H9 (cell line): Measurements from ENCODE around the gene ATRN. TPM values are rescaled to one million over a fixed set of nuclear protein-coding genes. Genes with fewer than 3 reads are reported as not detected.

ENCODE experiments used
- DNase-seq: peaks from one replicate; pipeline ENCODE4 v3.0.0-alpha.2; 2017
- H2AFZ ChIP-seq: one replicate; pipeline ENCODE4 v1.6.1; 2013; ENCODE audit warnings: mild to moderate bottlenecking, low read length, control low read depth, moderate library complexity
- H2AK5ac ChIP-seq: 2 replicates; pipeline ENCODE4 v1.6.1; 2013; ENCODE audit warnings: low read length, control low read depth, mixed read lengths; ENCODE audit not compliant: insufficient read length
- H2BK120ac ChIP-seq: one replicate; pipeline ENCODE4 v1.6.1; 2013; ENCODE audit warnings: low read depth, mild to moderate bottlenecking, low read length, control low read depth, inconsistent platforms; ENCODE audit not compliant: poor library complexity, severe bottlenecking
- H2BK12ac ChIP-seq: 2 replicates; pipeline ENCODE4 v1.6.1; 2013; ENCODE audit warnings: low read length, control low read depth, mixed read lengths, low read depth; ENCODE audit not compliant: insufficient read length
- H2BK15ac ChIP-seq: 2 replicates; pipeline ENCODE4 v1.6.1; 2013; ENCODE audit warnings: low read depth, low read length, control low read depth
- H2BK20ac ChIP-seq: one replicate; pipeline ENCODE4 v1.6.1; 2013; ENCODE audit warnings: low read depth, mild to moderate bottlenecking, low read length, control low read depth, inconsistent platforms; ENCODE audit not compliant: poor library complexity, severe bottlenecking
- H2BK5ac ChIP-seq: 2 replicates; pipeline ENCODE4 v1.6.1; 2013; ENCODE audit warnings: low read length, control low read depth, mixed read lengths; ENCODE audit not compliant: insufficient read length
- H3K14ac ChIP-seq: 2 replicates; pipeline ENCODE4 v1.6.1; 2013; ENCODE audit warnings: low read length, control low read depth; ENCODE audit not compliant: insufficient read depth
- H3K18ac ChIP-seq: 2 replicates; pipeline ENCODE4 v1.6.1; 2013; ENCODE audit warnings: low read depth, mild to moderate bottlenecking, mixed read lengths, low read length, control low read depth; ENCODE audit not compliant: insufficient read length
- H3K23ac ChIP-seq: 2 replicates; pipeline ENCODE4 v1.6.1; 2013; ENCODE audit warnings: low read length, control low read depth, mixed read lengths, low read depth; ENCODE audit not compliant: insufficient read length
- H3K23me2 ChIP-seq: 2 replicates; pipeline ENCODE4 v1.6.1; 2013; ENCODE audit warnings: low read depth, mild to moderate bottlenecking, mixed read lengths, low read length, control low read depth; ENCODE audit not compliant: insufficient read length, poor library complexity, severe bottlenecking
- H3K27ac ChIP-seq: 2 replicates; pipeline ENCODE4 v1.5.1; 2013; ENCODE audit warnings: low read length, control low read depth, mixed read lengths, low read depth; ENCODE audit not compliant: insufficient read length
- H3K27me3 ChIP-seq: 2 replicates; pipeline ENCODE4 v1.6.1; 2013; ENCODE audit warnings: low read length, control low read depth, inconsistent platforms; ENCODE audit not compliant: insufficient read depth
- H3K4ac ChIP-seq: 2 replicates; pipeline ENCODE4 v1.6.1; 2013; ENCODE audit warnings: low read depth, mild to moderate bottlenecking, control low read depth, inconsistent platforms, low read length, moderate library complexity
- H3K4me1 ChIP-seq: 2 replicates; pipeline ENCODE4 v1.6.1; 2013; ENCODE audit warnings: low read length, control low read depth, inconsistent platforms; ENCODE audit not compliant: insufficient read depth
- H3K4me2 ChIP-seq: 2 replicates; pipeline ENCODE4 v1.6.1; 2013; ENCODE audit warnings: low read length, control low read depth, mixed read lengths; ENCODE audit not compliant: insufficient read length, insufficient read depth
- H3K56ac ChIP-seq: 2 replicates; pipeline ENCODE4 v1.6.1; 2013; ENCODE audit warnings: low read depth, mild to moderate bottlenecking, mixed read lengths, low read length, control low read depth; ENCODE audit not compliant: insufficient read length
- H3K79me1 ChIP-seq: 2 replicates; pipeline ENCODE4 v1.6.1; 2013; ENCODE audit warnings: low read depth, mild to moderate bottlenecking, moderate library complexity, low read length, control low read depth, inconsistent platforms; ENCODE audit not compliant: insufficient read depth, poor library complexity, severe bottlenecking
- H3K79me2 ChIP-seq: 2 replicates; pipeline ENCODE4 v1.6.1; 2013; ENCODE audit warnings: low read length, control low read depth, inconsistent platforms; ENCODE audit not compliant: insufficient read depth
- H3K9ac ChIP-seq: 2 replicates; pipeline ENCODE4 v1.6.1; 2013; ENCODE audit warnings: low read length, control low read depth, mixed read lengths; ENCODE audit not compliant: insufficient read length; ENCODE audit errors: extremely low read depth
- H3K9me3 ChIP-seq: one replicate; pipeline ENCODE4 v1.6.1; 2013; ENCODE audit warnings: low read depth, low read length, inconsistent platforms; ENCODE audit not compliant: control insufficient read depth
- H3T11ph ChIP-seq: one replicate; pipeline ENCODE4 v1.6.1; 2013; ENCODE audit warnings: mild to moderate bottlenecking, low read length, control low read depth, inconsistent platforms
- H4K20me1 ChIP-seq: one replicate; pipeline ENCODE4 v1.6.1; 2013; ENCODE audit not compliant: control insufficient read depth, insufficient read length, insufficient read depth
- H4K5ac ChIP-seq: 2 replicates; pipeline ENCODE4 v1.6.1; 2013; ENCODE audit warnings: low read depth, mild to moderate bottlenecking, mixed read lengths, low read length, control low read depth; ENCODE audit not compliant: insufficient read length
- H4K8ac ChIP-seq: replicated peaks from 2 replicates; pipeline ENCODE4 v1.6.1; 2013; ENCODE audit warnings: low read length, control low read depth, mixed read lengths, low read depth; ENCODE audit not compliant: insufficient read length
- H4K91ac ChIP-seq: 2 replicates; pipeline ENCODE4 v1.6.1; 2013; ENCODE audit warnings: low read depth, mild to moderate bottlenecking, moderate library complexity, mixed read lengths, low read length, control low read depth; ENCODE audit not compliant: insufficient read length
- H3K27ac Mint-ChIP-seq, 3 experiments: 2 replicates in 2 of 3; 3 replicates in 1 of 3; pipeline ENCODE4 v1.8.0; 2020 to 2021; ENCODE audit warnings: mixed read lengths in 3 of 3, mild to moderate bottlenecking in 1 of 3, moderate library complexity in 1 of 3
- H3K27me3 Mint-ChIP-seq: 2 replicates; pipeline ENCODE4 v1.8.0; 2021; ENCODE audit warnings: low read depth, mild to moderate bottlenecking, moderate library complexity, mixed read lengths
- H3K36me3 Mint-ChIP-seq, 3 experiments: 2 replicates in 2 of 3; 3 replicates in 1 of 3; pipeline ENCODE4 v1.8.0; 2020 to 2021; ENCODE audit warnings: low read depth in 3 of 3, mixed read lengths in 3 of 3; ENCODE audit not compliant: insufficient read depth in 1 of 3
- H3K4me1 Mint-ChIP-seq, 2 experiments: 2 replicates each; pipeline ENCODE4 v1.8.0; 2020; ENCODE audit warnings: mixed read lengths in 2 of 2
- H3K4me3 Mint-ChIP-seq, 2 experiments: 2 replicates in 1 of 2; 3 replicates in 1 of 2; pipeline ENCODE4 v1.8.0; 2020 to 2021; ENCODE audit warnings: mild to moderate bottlenecking in 2 of 2, mixed read lengths in 2 of 2, moderate library complexity in 1 of 2
- H3K9me3 Mint-ChIP-seq, 2 experiments: 2 replicates in 1 of 2; 3 replicates in 1 of 2; pipeline ENCODE4 v1.8.0; 2020; ENCODE audit warnings: mild to moderate bottlenecking in 2 of 2, mixed read lengths in 2 of 2, moderate library complexity in 1 of 2
- CTCF ChIP-seq: fragments of 200-600 bp; sonication (generic); conservative IDR thresholded peaks from 3 replicates; pipeline ENCODE4 v1.8.0; 2021; ENCODE audit warnings: antibody characterized with exemption, mild to moderate bottlenecking
- WGBS: extraction: QIAGEN DNeasy Blood & Tissue Kit; methylation state at CpG from one replicate; pipeline ENCODE4 v1.1.7; 2013; ENCODE audit warnings: missing lambda C conversion rate, low lambda C conversion rate, mixed read lengths; ENCODE audit not compliant: insufficient read length; ENCODE audit errors: extremely low coverage; 5-methylcytosine and 5-hydroxymethylcytosine counted together
- total RNA-seq: library from RNA; stranded (reverse); gene quantifications from 2 replicates; pipeline ENCODE4 v1.2.1, GENCODE V29; 2021

The ATRN gene
- total RNA-seq, 1 experiment from 2014 or later = 23.1 TPM

- Histone ChIP-seq H4K20me1 (no peaks in the 10 kb centered on the region), H2AK5ac (no peak overlapping the region), H2AFZ (no peak overlapping the region), H2BK15ac (no peak overlapping the region), H4K5ac (no peak overlapping the region), H3K23me2 (no peaks in the 10 kb centered on the region), H2BK5ac (no peak overlapping the region), H3K4me1 (no peaks in the 10 kb centered on the region), H3K23ac (no peak overlapping the region), H4K91ac (no peak overlapping the region), H2BK20ac (no peak overlapping the region), H3K56ac (no peak overlapping the region), H3K79me1 (no peaks in the 10 kb centered on the region), H3K18ac (no peak overlapping the region), H3K4ac (no peak overlapping the region), H2BK120ac (no peak overlapping the region), H3K79me2 (no peaks in the 10 kb centered on the region), H4K8ac (no peak overlapping the region), H3K9ac (no peak overlapping the region), H3K27ac (no peak overlapping the region), H3K14ac (no peak overlapping the region), H3K27me3 (0 out of 2 replicates have a peak, but pooled peaks cover 2% of the 10 kb centered on the region), H3K4me2 (no peak overlapping the region), H3T11ph (no peak overlapping the region), H2BK12ac (no peak overlapping the region), H3K9me3 (no peaks in the 10 kb centered on the region)
- H3K4me3 Mint-ChIP-seq = no peak overlapping the region
- H3K4me1 Mint-ChIP-seq = peaks cover 8 to 20% of the 10 kb centered on the region in 2 experiments
- no peak for DNase-seq
- no CpG with 5 or more reads among the region's 13 CpGs for WGBS
- no peaks in the 10 kb centered on the region for H3K36me3 Mint-ChIP-seq
- H3K27me3 Mint-ChIP-seq = peaks cover 30% of the 10 kb centered on the region
- no peaks in the 10 kb centered on the region; a peak in 1 of 5 replicates for H3K9me3 Mint-ChIP-seq
- no peak for TF ChIP-seq CTCF
- peak overlapping the region in 1 of 3 experiments; percentile 9; a peak in 1 of 7 replicates for H3K27ac Mint-ChIP-seq
Observed at GRCh38 chr20:3674995-3675900, 204.4 kb downstream of the ATRN start.
